AG09319 (cell line): ENCODE data around the gene TLL2.

ENCODE experiments used
- DNase-seq: peaks from one replicate; pipeline ENCODE4 v3.0.0-alpha.2; 2010; ENCODE audit warnings: low read depth; ENCODE audit errors: extremely low read depth
- CTCF ChIP-seq: IDR thresholded peaks from 2 replicates; pipeline ENCODE4 v1.5.1; 2011; ENCODE audit warnings: low read depth, mild to moderate bottlenecking, inconsistent platforms, low read length, moderate library complexity

Gene TLL2

GRCh38 chr10:96414303-96414702, 99.4 kb downstream of the TLL2 start:
- no peak for DNase-seq
- no peak for TF ChIP-seq CTCF

GRCh38 chr10:96413151-96413787, 100.5 kb downstream of the TLL2 start:
- TF ChIP-seq CTCF = peak; percentile 2
- no peak for DNase-seq

GRCh38 chr10:96411716-96412320, 101.9 kb downstream of the TLL2 start:
- no peak for DNase-seq
- TF ChIP-seq CTCF = no peak

GRCh38 chr10:96410296-96410695, 103.4 kb downstream of the TLL2 start:
- TF ChIP-seq CTCF = no peak
- no peak for DNase-seq

- TF ChIP-seq CTCF = no peak
- no peak for DNase-seq
Measured at GRCh38 chr10:96408201-96408600, 105.5 kb downstream of the TLL2 start.

- no peak for DNase-seq
- no peak for TF ChIP-seq CTCF
Measured at GRCh38 chr10:96407560-96408069, 106.1 kb downstream of the TLL2 start.

GRCh38 chr10:96406091-96406490, 107.6 kb downstream of the TLL2 start:
- DNase-seq = no peak
- no peak for TF ChIP-seq CTCF
